Liver (tissue), 3 donors: ENCODE measurements around the gene CCR6.

Source experiments
- GABPA ChIP-seq, 2 donors: IDR thresholded peaks in 1 of 2; conservative IDR thresholded peaks in 1 of 2; 2 replicates each; pipeline ENCODE4 v1.6.1; 2016; ENCODE audit warnings: antibody characterized with exemption in 2 of 2, mild to moderate bottlenecking in 1 of 2, moderate library complexity in 1 of 2
- YY1 ChIP-seq: IDR thresholded peaks from 2 replicates; pipeline ENCODE4 v1.6.1; 2016; ENCODE audit warnings: antibody characterized with exemption, mild to moderate bottlenecking
- TF ChIP-seq, protein P1 (sequence below): fragments of 150-350 bp; IDR thresholded peaks from 2 replicates; pipeline ENCODE4 v1.5.1; 2017; ENCODE audit warnings: improper control_type of control experiment, low read depth, low read length; ENCODE audit not compliant: missing input control
- TF ChIP-seq, protein P2 (sequence below): IDR thresholded peaks from 2 replicates; pipeline ENCODE4 v1.6.1; 2016; ENCODE audit warnings: antibody characterized with exemption
- TF ChIP-seq, protein P3 (sequence below): IDR thresholded peaks from 2 replicates; pipeline ENCODE4 v1.6.1; 2016; ENCODE audit warnings: antibody characterized with exemption
- donor health status: healthy.
- donor health status: healthy.

DNA sequence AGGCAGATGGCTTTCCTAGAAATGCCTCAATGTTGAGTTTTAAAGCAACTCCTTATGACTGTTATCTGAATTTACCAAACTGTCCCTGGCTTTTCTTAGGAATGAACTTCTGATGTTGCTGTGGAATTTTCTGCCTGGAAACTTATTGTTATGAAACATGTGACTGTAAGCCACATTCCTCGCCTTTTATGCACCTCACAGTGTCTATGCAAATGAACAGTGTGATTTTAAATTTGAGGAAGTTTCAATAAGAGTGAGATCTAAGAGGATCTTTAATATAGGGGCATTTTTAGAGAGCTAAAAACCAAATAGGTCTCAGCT is 2.4 kb upstream of the CCR6 start:
- TF ChIP-seq GABPA (IDR thresholded peaks at IDR 0.05 in 1 of 2, conservative IDR thresholded peaks at IDR 0.05 in 1 of 2) (no peak), YY1 (no peak)
- TF ChIP-seq, protein P1, sequence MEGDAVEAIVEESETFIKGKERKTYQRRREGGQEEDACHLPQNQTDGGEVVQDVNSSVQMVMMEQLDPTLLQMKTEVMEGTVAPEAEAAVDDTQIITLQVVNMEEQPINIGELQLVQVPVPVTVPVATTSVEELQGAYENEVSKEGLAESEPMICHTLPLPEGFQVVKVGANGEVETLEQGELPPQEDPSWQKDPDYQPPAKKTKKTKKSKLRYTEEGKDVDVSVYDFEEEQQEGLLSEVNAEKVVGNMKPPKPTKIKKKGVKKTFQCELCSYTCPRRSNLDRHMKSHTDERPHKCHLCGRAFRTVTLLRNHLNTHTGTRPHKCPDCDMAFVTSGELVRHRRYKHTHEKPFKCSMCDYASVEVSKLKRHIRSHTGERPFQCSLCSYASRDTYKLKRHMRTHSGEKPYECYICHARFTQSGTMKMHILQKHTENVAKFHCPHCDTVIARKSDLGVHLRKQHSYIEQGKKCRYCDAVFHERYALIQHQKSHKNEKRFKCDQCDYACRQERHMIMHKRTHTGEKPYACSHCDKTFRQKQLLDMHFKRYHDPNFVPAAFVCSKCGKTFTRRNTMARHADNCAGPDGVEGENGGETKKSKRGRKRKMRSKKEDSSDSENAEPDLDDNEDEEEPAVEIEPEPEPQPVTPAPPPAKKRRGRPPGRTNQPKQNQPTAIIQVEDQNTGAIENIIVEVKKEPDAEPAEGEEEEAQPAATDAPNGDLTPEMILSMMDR, result no peak
- TF ChIP-seq, protein P2, sequence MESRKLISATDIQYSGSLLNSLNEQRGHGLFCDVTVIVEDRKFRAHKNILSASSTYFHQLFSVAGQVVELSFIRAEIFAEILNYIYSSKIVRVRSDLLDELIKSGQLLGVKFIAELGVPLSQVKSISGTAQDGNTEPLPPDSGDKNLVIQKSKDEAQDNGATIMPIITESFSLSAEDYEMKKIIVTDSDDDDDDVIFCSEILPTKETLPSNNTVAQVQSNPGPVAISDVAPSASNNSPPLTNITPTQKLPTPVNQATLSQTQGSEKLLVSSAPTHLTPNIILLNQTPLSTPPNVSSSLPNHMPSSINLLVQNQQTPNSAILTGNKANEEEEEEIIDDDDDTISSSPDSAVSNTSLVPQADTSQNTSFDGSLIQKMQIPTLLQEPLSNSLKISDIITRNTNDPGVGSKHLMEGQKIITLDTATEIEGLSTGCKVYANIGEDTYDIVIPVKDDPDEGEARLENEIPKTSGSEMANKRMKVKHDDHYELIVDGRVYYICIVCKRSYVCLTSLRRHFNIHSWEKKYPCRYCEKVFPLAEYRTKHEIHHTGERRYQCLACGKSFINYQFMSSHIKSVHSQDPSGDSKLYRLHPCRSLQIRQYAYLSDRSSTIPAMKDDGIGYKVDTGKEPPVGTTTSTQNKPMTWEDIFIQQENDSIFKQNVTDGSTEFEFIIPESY, result no peak
- TF ChIP-seq, protein P3, sequence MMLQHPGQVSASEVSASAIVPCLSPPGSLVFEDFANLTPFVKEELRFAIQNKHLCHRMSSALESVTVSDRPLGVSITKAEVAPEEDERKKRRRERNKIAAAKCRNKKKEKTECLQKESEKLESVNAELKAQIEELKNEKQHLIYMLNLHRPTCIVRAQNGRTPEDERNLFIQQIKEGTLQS, result no peak
